HCEC 1CT (cell line): ENCODE data around the gene SHOX.

Experiments used
- DNase-seq: peaks from one replicate; pipeline ENCODE4 v3.0.0-alpha.2; 2017

The SHOX gene

GRCh38 chrX:675279-675954 lies 44.8 kb downstream of the SHOX start:
- no peak for DNase-seq

- DNase-seq: no peak
Observed at GRCh38 chrX:675955-676295, 45.3 kb downstream of the SHOX start.

- DNase-seq: no peak
Observed at GRCh38 chrX:677376-677775, 46.8 kb downstream of the SHOX start.

GRCh38 chrX:679291-679979 lies 48.8 kb downstream of the SHOX start:
- DNase-seq: no peak

- no peak for DNase-seq
Observed at GRCh38 chrX:680062-680461, 49.5 kb downstream of the SHOX start.

- DNase-seq: no peak
Observed at GRCh38 chrX:681989-682388, 51.4 kb downstream of the SHOX start.

- DNase-seq: no peak
Observed at GRCh38 chrX:682892-683291, 52.3 kb downstream of the SHOX start.

GRCh38 chrX:683576-683975 lies 53.0 kb downstream of the SHOX start:
- no peak for DNase-seq

- DNase-seq: no peak
Observed at GRCh38 chrX:685120-686032, 54.8 kb downstream of the SHOX start.

- DNase-seq: no peak
Observed at GRCh38 chrX:689983-690382, 59.4 kb downstream of the SHOX start.

- DNase-seq: no peak
Observed at GRCh38 chrX:694800-695199, 64.2 kb downstream of the SHOX start.

- DNase-seq: no peak
Observed at GRCh38 chrX:698206-698605, 67.6 kb downstream of the SHOX start.

GRCh38 chrX:700936-701335 lies 70.3 kb downstream of the SHOX start:
- DNase-seq: no peak

- no peak for DNase-seq
Observed at GRCh38 chrX:701673-702072, 71.1 kb downstream of the SHOX start.

GRCh38 chrX:703466-703865 lies 72.9 kb downstream of the SHOX start:
- DNase-seq: no peak

- DNase-seq: no peak
Observed at GRCh38 chrX:703866-704265, 73.3 kb downstream of the SHOX start.
